K562 (cell line): ENCODE results near the gene FGF21. TPM values are rescaled to one million over a fixed set of nuclear protein-coding genes. Genes with fewer than 3 reads are reported as not detected.
A peak's percentile ranks its signal among the peaks of the same experiment; 100 is the strongest.

Experiments used
- CBX1 ChIP-seq: sonication (generic); IDR thresholded peaks from 2 replicates; pipeline ENCODE4 v1.6.1; 2016; ENCODE audit warnings: antibody characterized with exemption, low read depth, mild to moderate bottlenecking
- CBX3 ChIP-seq, 2 experiments: IDR thresholded peaks; 1 replicate in 1 of 2; 2 replicates in 1 of 2; pipeline ENCODE4 v1.6.1; 2012; ENCODE audit warnings: inconsistent platforms in 2 of 2, low read length in 2 of 2, borderline replicate concordance in 1 of 2, control low read depth in 1 of 2
- CCAR2 ChIP-seq: fragments of 200-400 bp; formaldehyde crosslinking; IDR thresholded peaks from 2 replicates; pipeline ENCODE4 v1.6.1; 2017; ENCODE audit warnings: mild to moderate bottlenecking, low read depth, low read length
- DLX4 ChIP-seq: fragments of 250-450 bp; sonication (Bioruptor Pico); IDR thresholded peaks from 2 replicates; pipeline ENCODE4 v1.6.1; 2021; ENCODE audit warnings: mild to moderate bottlenecking
- ELF2 ChIP-seq: fragments of 250-450 bp; sonication (Bioruptor Pico); IDR thresholded peaks from 2 replicates; pipeline ENCODE4 v1.5.0; 2021; ENCODE audit warnings: mild to moderate bottlenecking
- ELF4 ChIP-seq: fragments of 450-650 bp; formaldehyde crosslinking; IDR thresholded peaks from 2 replicates; pipeline ENCODE4 v1.4.0; 2022; ENCODE audit warnings: missing genetic modification characterization
- HEY1 ChIP-seq: fragments of 250-450 bp; sonication (Bioruptor Pico); IDR thresholded peaks from 2 replicates; pipeline ENCODE4 v1.5.0; 2020; ENCODE audit warnings: mild to moderate bottlenecking, moderate library complexity, borderline replicate concordance
- HNRNPL ChIP-seq: fragments of 200-400 bp; formaldehyde crosslinking; IDR thresholded peaks from 2 replicates; pipeline ENCODE4 v1.6.1; 2017; ENCODE audit warnings: low read depth, mild to moderate bottlenecking, low read length
- IFI16 ChIP-seq: fragments of 250-450 bp; sonication (Bioruptor Pico); IDR thresholded peaks from 2 replicates; pipeline ENCODE4 v2.1.2; 2022; ENCODE audit warnings: mild to moderate bottlenecking, inconsistent platforms
- ILF3 ChIP-seq: fragments of 450-650 bp; IDR thresholded peaks from 2 replicates; pipeline ENCODE4 v1.6.1; 2018; ENCODE audit warnings: antibody characterized with exemption, mild to moderate bottlenecking, moderate library complexity, borderline replicate concordance
- KHSRP ChIP-seq: fragments of 450-650 bp; IDR thresholded peaks from 2 replicates; pipeline ENCODE4 v1.6.1; 2017
- KLF10 ChIP-seq: fragments of 250-450 bp; sonication (Bioruptor Pico); IDR thresholded peaks from 2 replicates; pipeline ENCODE4 v1.6.1; 2021; ENCODE audit warnings: matching md5 sums
- MAFK ChIP-seq: IDR thresholded peaks from 2 replicates; pipeline ENCODE4 v1.6.1; 2011; ENCODE audit warnings: low read length, improper control_type of control experiment
- NBN ChIP-seq: fragments of 450-650 bp; IDR thresholded peaks from 2 replicates; pipeline ENCODE4 v1.6.1; 2016; ENCODE audit warnings: low read depth, mild to moderate bottlenecking
- PHF20 ChIP-seq: fragments of 450-650 bp; IDR thresholded peaks from 2 replicates; pipeline ENCODE4 v1.6.1; 2018; ENCODE audit not compliant: partially characterized antibody
- SRSF7 ChIP-seq: fragments of 200-400 bp; formaldehyde crosslinking; optimal IDR thresholded peaks from 2 replicates; pipeline ENCODE3; 2017; ENCODE audit warnings: mild to moderate bottlenecking, low read depth, low read length
- STAG1 ChIP-seq: sonication (generic); formaldehyde crosslinking; IDR thresholded peaks from 2 replicates; pipeline ENCODE4 v1.5.0; 2020; ENCODE audit warnings: missing genetic modification reagents, borderline replicate concordance
- STAT5B ChIP-seq: fragments of 250-450 bp; sonication (Bioruptor Pico); IDR thresholded peaks from 2 replicates; pipeline ENCODE4 v1.8.0; 2021; ENCODE audit warnings: mild to moderate bottlenecking, inconsistent platforms
- TAF15 ChIP-seq: fragments of 200-400 bp; formaldehyde crosslinking; IDR thresholded peaks from 2 replicates; pipeline ENCODE4 v1.6.1; 2017; ENCODE audit warnings: mild to moderate bottlenecking, low read depth, low read length, moderate library complexity
- TCF15 ChIP-seq: fragments of 250-450 bp; sonication (Bioruptor Pico); IDR thresholded peaks from 2 replicates; pipeline ENCODE4 v1.8.0; 2022; ENCODE audit warnings: moderate library complexity, mild to moderate bottlenecking, inconsistent platforms
- ZBTB2 ChIP-seq: fragments of 450-650 bp; IDR thresholded peaks from 2 replicates; pipeline ENCODE4 v1.6.1; 2016; ENCODE audit warnings: antibody characterized with exemption
- ZFP1 ChIP-seq: fragments of 450-650 bp; formaldehyde crosslinking; IDR thresholded peaks from 2 replicates; pipeline ENCODE4 v1.4.0; 2020; ENCODE audit warnings: mild to moderate bottlenecking, mixed read lengths
- ZFX ChIP-seq: sonication (generic); formaldehyde crosslinking; IDR thresholded peaks from 2 replicates; pipeline ENCODE4 v1.8.0; 2022; ENCODE audit warnings: mild to moderate bottlenecking, missing genetic modification reagents, moderate library complexity
- ZNF395 ChIP-seq: fragments of 200-800 bp; sonication (Bioruptor generic); IDR thresholded peaks from 2 replicates; pipeline ENCODE4 v1.6.1; 2017; ENCODE audit warnings: missing genetic modification characterization, missing compliant biosample characterization
- ZNF436 ChIP-seq: fragments of 250-450, 450-650 bp; sonication (Bioruptor Pico); formaldehyde crosslinking; IDR thresholded peaks from 2 replicates; pipeline ENCODE4 v1.7.0; 2020; ENCODE audit warnings: mild to moderate bottlenecking
- ZNF561 ChIP-seq: fragments of 450-650 bp; formaldehyde crosslinking; conservative IDR thresholded peaks from 2 replicates; pipeline ENCODE4 v1.4.0; 2020; ENCODE audit warnings: mild to moderate bottlenecking, moderate library complexity
- ZNF644 ChIP-seq: fragments of 200-800 bp; sonication (Bioruptor generic); IDR thresholded peaks from 2 replicates; pipeline ENCODE4 v1.6.1; 2016; ENCODE audit warnings: low read depth, missing genetic modification characterization, missing compliant biosample characterization
- ZNF778 ChIP-seq: fragments of 450-650 bp; formaldehyde crosslinking; IDR thresholded peaks from 2 replicates; pipeline ENCODE4 v1.4.0; 2020; ENCODE audit warnings: mild to moderate bottlenecking, moderate library complexity
- ZNF830 ChIP-seq: fragments of 250-450 bp; sonication (Bioruptor Pico); IDR thresholded peaks from 2 replicates; pipeline ENCODE4 v1.5.0; 2021; ENCODE audit warnings: mild to moderate bottlenecking
- polyA plus RNA-seq, 8 experiments: library from polyadenylated mRNA; depleted of rRNA in 4 of 8; stranded (reverse) in 5 of 8; unstranded in 3 of 8; fragments of >200 nt; fragmentation: Nextera tagmentation in 2 of 8; fragmentation: Illumina TruSeq in 1 of 8; extraction: Ambion mirVana in 2 of 8; extraction: Trizol in 1 of 8; gene quantifications; 2 replicates each; pipeline versions ENCODE4 v1.2.1 to v1.2.3, GENCODE V29; 2011 to 2014; ENCODE audit warnings: inconsistent platforms in 1 of 8, missing spikeins in 1 of 8
- total RNA-seq, 7 experiments: library from RNA; depleted of rRNA in 6 of 7; stranded (reverse); fragments of >200 nt in 6 of 7; fragmentation: Illumina TruSeq in 2 of 7; extraction: Trizol in 2 of 7; gene quantifications; 2 replicates each; pipeline versions ENCODE4 v1.2.1 to v1.2.3, GENCODE V29; 2011 to 2021; ENCODE audit warnings: low replicate concordance in 1 of 7

The FGF21 gene
- total and polyA plus RNA-seq, 9 of the 15 experiments (the other 6 are each of a cell fraction or from before 2014, with no cell fraction given) = 0.04 to 0.77 (median 0.09) TPM; not detected in 6

GRCh38 chr19:48745208-48745995, 9.9 kb upstream of the FGF21 start (continued):
- TF ChIP-seq KLF10 (CRISPR knock-in tag) (no peak), ELF2 (CRISPR knock-in tag) (no peak), DLX4 (no peak), SRSF7 (no peak), ZFP1 (CRISPR knock-in tag) (no peak), CCAR2 (no peak), ZNF830 (CRISPR knock-in tag) (no peak), PHF20 (no peak), ZFX (CRISPR knock-in tag) (peak; percentile 13; the same call in 1 of the 2 replicates), ZNF395 (CRISPR knock-in tag) (peak; percentile 81; the same call in 1 of the 2 replicates), NBN (no peak), CBX3 (IDR thresholded peaks at IDR 0.05; ENCODE audit: borderline replicate concordance in 1 of 2, low read length in 2 of 2) (no peak), ZNF644 (tag) (peak; percentile 90), ZBTB2 (no peak), STAT5B (no peak), IFI16 (CRISPR knock-in tag) (no peak), MAFK (no peak), TAF15 (no peak), STAG1 (CRISPR knock-in tag) (no peak), HEY1 (CRISPR knock-in tag) (no peak), ZNF436 (CRISPR knock-in tag) (no peak), ELF4 (CRISPR knock-in tag) (no peak), ILF3 (no peak), KHSRP (no peak), ZNF778 (no peak), ZNF561 (CRISPR knock-in tag) (no peak), TCF15 (no peak), CBX1 (no peak), HNRNPL (no peak)
